Measurements from ENCODE around the gene SPX. TPM values are rescaled to one million over a fixed set of nuclear protein-coding genes. Genes with fewer than 3 reads are reported as not detected.

SPX gene
- total RNA-seq, 2 experiments from 2014 or later, result not detected

DNA sequence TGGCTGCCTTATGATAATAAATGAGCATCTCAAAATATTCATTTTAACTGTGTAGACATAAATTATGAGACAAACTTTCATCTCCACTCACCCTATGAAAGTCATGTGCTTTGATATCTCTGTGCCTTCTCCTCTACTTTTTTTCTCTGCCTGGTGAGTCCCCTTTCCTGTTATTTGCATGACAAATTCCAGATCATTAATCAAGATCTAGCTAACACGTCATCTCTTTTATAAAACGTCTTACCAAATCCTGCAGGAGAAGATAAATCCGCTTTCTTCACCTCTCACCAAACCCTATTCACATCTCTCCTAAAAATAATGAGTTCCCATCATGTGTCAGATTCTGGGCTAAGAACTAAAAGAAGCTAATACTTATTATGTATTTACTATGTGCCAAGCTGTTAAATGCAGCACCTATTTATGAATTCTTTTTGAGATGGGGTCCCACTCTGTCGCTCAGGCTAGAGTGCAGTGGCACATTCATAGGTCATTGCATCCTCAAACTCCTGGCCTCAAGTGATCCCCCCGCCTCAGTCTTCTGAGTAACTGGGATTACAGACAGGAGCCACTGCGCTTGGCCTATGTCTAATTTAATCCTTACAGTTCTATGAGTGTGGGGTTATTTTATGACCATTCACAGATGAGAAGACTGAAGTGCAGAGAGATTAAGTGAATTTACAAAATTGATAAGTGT, 26.7 kb downstream of the SPX start:
- H3K9me3 Mint-ChIP-seq, result no peaks in the 10 kb centered on the region
- Histone ChIP-seq H3K4me3 (ENCODE audit: low read length) (no peak overlapping the region), H3K27ac (ENCODE audit: low read depth in 1 of 2, low read length in 2 of 2) (no peak overlapping the region), H3K9me3 (ENCODE audit: control insufficient read depth in 1 of 2, insufficient read depth in 1 of 2, low read length in 2 of 2) (no peaks in the 10 kb centered on the region), H3K4me1 (ENCODE audit: insufficient read depth, low read length) (no peaks in the 10 kb centered on the region), H3K27me3 (ENCODE audit: control insufficient read depth in 1 of 2, insufficient read depth in 2 of 2, low read length in 2 of 2) (no peaks in the 10 kb centered on the region), H3K36me3 (ENCODE audit: insufficient read depth, low read length) (no peaks in the 10 kb centered on the region)
- ATAC-seq (ENCODE audit: poor library complexity) (no peak), DNase-seq (no peak)
- POLR2A ChIA-PET, result no interaction called here
- TF ChIP-seq, protein P1, sequence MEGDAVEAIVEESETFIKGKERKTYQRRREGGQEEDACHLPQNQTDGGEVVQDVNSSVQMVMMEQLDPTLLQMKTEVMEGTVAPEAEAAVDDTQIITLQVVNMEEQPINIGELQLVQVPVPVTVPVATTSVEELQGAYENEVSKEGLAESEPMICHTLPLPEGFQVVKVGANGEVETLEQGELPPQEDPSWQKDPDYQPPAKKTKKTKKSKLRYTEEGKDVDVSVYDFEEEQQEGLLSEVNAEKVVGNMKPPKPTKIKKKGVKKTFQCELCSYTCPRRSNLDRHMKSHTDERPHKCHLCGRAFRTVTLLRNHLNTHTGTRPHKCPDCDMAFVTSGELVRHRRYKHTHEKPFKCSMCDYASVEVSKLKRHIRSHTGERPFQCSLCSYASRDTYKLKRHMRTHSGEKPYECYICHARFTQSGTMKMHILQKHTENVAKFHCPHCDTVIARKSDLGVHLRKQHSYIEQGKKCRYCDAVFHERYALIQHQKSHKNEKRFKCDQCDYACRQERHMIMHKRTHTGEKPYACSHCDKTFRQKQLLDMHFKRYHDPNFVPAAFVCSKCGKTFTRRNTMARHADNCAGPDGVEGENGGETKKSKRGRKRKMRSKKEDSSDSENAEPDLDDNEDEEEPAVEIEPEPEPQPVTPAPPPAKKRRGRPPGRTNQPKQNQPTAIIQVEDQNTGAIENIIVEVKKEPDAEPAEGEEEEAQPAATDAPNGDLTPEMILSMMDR (IDR thresholded peaks at IDR 0.05), result no peak
- H3K27ac Mint-ChIP-seq, result no peak overlapping the region
- intact Hi-C loops (cut with DNase I, micrococcal nuclease), result no loop called here
- no peaks in the 10 kb centered on the region for H3K27me3 Mint-ChIP-seq
- H3K36me3 Mint-ChIP-seq (ENCODE audit: low read depth), result no peaks in the 10 kb centered on the region
- CTCF ChIA-PET, result no interaction called here
- no peak overlapping the region for H3K4me3 Mint-ChIP-seq
- H3K4me1 Mint-ChIP-seq (ENCODE audit: low read depth), result no peaks in the 10 kb centered on the region

DNA sequence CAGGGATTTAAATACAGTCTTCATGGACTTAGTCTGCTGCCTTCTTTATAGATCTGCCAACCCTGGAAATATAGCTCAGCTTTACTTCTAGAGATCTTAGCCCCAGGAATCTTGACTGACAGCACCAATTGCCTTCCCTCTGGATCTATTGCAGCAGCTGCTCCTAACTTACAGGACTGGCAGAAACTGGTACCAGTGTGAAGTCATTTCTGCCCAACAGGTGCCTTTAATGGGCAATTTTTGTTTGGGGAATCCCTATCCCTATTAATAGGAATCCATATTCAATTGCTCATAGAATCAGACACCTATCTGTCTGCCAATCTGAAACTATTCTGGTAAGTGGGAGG, 27.2 kb downstream of the SPX start:
- TF ChIP-seq, protein P1 (IDR thresholded peaks at IDR 0.05), result no peak
- H3K4me3 ChIP-seq (ENCODE audit: low read length), result no peak overlapping the region
- H3K9me3 Mint-ChIP-seq, result no peaks in the 10 kb centered on the region
- intact Hi-C loops (cut with DNase I, micrococcal nuclease), result no loop called here
- no peaks in the 10 kb centered on the region for H3K9me3 ChIP-seq (ENCODE audit: control insufficient read depth in 1 of 2, insufficient read depth in 1 of 2, low read length in 2 of 2)
- ChIA-PET CTCF (no interaction called here), POLR2A (no interaction called here)
- H3K36me3 ChIP-seq (ENCODE audit: insufficient read depth, low read length), result no peaks in the 10 kb centered on the region
- ATAC-seq (ENCODE audit: poor library complexity), result no peak
- H3K27me3 Mint-ChIP-seq, result no peaks in the 10 kb centered on the region
- H3K4me3 Mint-ChIP-seq, result no peak overlapping the region
- no peaks in the 10 kb centered on the region for H3K36me3 Mint-ChIP-seq (ENCODE audit: low read depth)
- no peak for DNase-seq
- no peaks in the 10 kb centered on the region for H3K4me1 ChIP-seq (ENCODE audit: insufficient read depth, low read length)
- no peaks in the 10 kb centered on the region for H3K4me1 Mint-ChIP-seq (ENCODE audit: low read depth)
- no peaks in the 10 kb centered on the region for H3K27me3 ChIP-seq (ENCODE audit: control insufficient read depth in 1 of 2, insufficient read depth in 2 of 2, low read length in 2 of 2)
- H3K27ac Mint-ChIP-seq, result no peak overlapping the region
- H3K27ac ChIP-seq (ENCODE audit: low read depth in 1 of 2, low read length in 2 of 2), result no peak overlapping the region

DNA sequence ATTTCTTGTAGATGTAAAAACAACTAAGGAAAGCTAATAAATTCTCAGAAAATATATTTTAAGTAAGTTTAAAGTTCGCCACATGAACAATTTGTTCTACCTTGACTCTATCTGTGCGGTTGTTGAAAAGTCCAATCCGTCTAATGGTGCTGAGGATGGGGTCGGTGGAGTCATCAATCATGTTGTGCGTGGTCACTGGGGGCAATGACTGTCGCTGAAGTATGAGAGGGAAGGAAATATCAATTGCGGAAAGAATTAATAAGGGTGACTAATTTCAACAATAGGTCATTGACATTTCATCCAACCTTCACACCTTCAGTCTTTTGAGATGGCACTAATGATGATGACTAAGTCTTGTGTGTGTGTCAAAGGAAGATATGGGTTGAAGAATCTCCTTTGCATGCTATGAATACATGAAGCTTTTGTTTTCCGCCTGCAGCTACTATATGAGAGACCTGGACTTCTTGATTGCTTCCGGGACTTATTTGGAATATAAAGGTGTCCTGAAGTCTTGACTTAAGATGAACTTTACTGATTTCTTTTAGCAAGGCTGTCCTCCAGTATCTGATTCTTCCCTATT, 32.1 kb downstream of the SPX start:
- Histone ChIP-seq H3K9me3 (ENCODE audit: control insufficient read depth in 1 of 2, insufficient read depth in 1 of 2, low read length in 2 of 2) (no peaks in the 10 kb centered on the region), H3K27me3 (ENCODE audit: control insufficient read depth in 1 of 2, insufficient read depth in 2 of 2, low read length in 2 of 2) (no peaks in the 10 kb centered on the region), H3K27ac (ENCODE audit: low read depth in 1 of 2, low read length in 2 of 2) (no peak overlapping the region), H3K4me1 (ENCODE audit: insufficient read depth, low read length) (no peaks in the 10 kb centered on the region), H3K36me3 (ENCODE audit: insufficient read depth, low read length) (no peaks in the 10 kb centered on the region), H3K4me3 (ENCODE audit: low read length) (no peak overlapping the region)
- CTCF ChIA-PET, result no interaction called here
- Mint-ChIP-seq H3K9me3 (no peaks in the 10 kb centered on the region), H3K4me1 (ENCODE audit: low read depth) (no peaks in the 10 kb centered on the region), H3K27me3 (no peaks in the 10 kb centered on the region), H3K36me3 (ENCODE audit: low read depth) (no peaks in the 10 kb centered on the region), H3K27ac (no peak overlapping the region), H3K4me3 (no peak overlapping the region)
- ATAC-seq (ENCODE audit: poor library complexity) (no peak), DNase-seq (no peak)
- intact Hi-C loops (cut with DNase I, micrococcal nuclease), result no loop called here
- POLR2A ChIA-PET, result no interaction called here
- TF ChIP-seq, protein P1 (IDR thresholded peaks at IDR 0.05), result no peak
